IMR-90 (cell line): ENCODE measurements around the gene LAMA2. TPM values are rescaled to one million over a fixed set of nuclear protein-coding genes. Genes with fewer than 3 reads are reported as not detected.

Experiments
- ATAC-seq: fragments of 200-7000 bp; cut with Tn5 transposase; 2 replicates; pipeline ENCODE4 v1.9.1; 2020; ENCODE audit warnings: low read depth, mild to moderate bottlenecking, moderate library complexity
- BruUV-seq: library from RNA; stranded (reverse); fragments of 400-500 nt; replicated peaks from 2 replicates; lab custom pipeline; 2021; lab: Mats Ljungman, UMichigan
- CTCF ChIA-PET: fragments of 300-600 bp; formaldehyde crosslinking; extraction: SDS; loops from one replicate; lab custom pipeline; 2021; ENCODE audit warnings: antibody characterized with exemption; lab: Yijun Ruan, JAX
- POLR2A ChIA-PET: fragments of 300-600 bp; sonication (Branson Sonifier 250); formaldehyde crosslinking; loops from one replicate; lab custom pipeline; 2022; ENCODE audit warnings: antibody characterized with exemption; ENCODE audit not compliant: unreplicated experiment; lab: Charles Lee
- DNase-seq: peaks from one replicate; pipeline ENCODE4 v3.0.0; 2013
- H2AFZ ChIP-seq: replicated peaks from 2 replicates; pipeline ENCODE3; 2013; ENCODE audit warnings: low read length, mild to moderate bottlenecking; ENCODE audit not compliant: poor library complexity
- H2AK5ac ChIP-seq: 2 replicates; pipeline ENCODE4 v1.6.1; 2013; ENCODE audit warnings: low read depth, low read length, inconsistent platforms
- H2AK9ac ChIP-seq: replicated peaks from 2 replicates; pipeline ENCODE3; 2013; ENCODE audit warnings: mild to moderate bottlenecking, low read depth, low read length, moderate library complexity; ENCODE audit not compliant: poor library complexity
- H2BK120ac ChIP-seq: 2 replicates; pipeline ENCODE4 v1.6.1; 2013; ENCODE audit warnings: low read depth, low read length, inconsistent platforms
- H2BK15ac ChIP-seq: 3 replicates; pipeline ENCODE4 v1.6.1; 2013; ENCODE audit warnings: low read depth, low read length, inconsistent platforms
- H2BK20ac ChIP-seq: 2 replicates; pipeline ENCODE4 v1.6.1; 2013; ENCODE audit warnings: low read depth, mild to moderate bottlenecking, inconsistent platforms, low read length, moderate library complexity
- H2BK5ac ChIP-seq: 2 replicates; pipeline ENCODE4 v1.6.1; 2013; ENCODE audit warnings: mild to moderate bottlenecking, low read depth, low read length, inconsistent platforms; ENCODE audit not compliant: poor library complexity, severe bottlenecking
- H3K14ac ChIP-seq: replicated peaks from 2 replicates; pipeline ENCODE4 v1.6.1; 2013; ENCODE audit warnings: low read depth, low read length, inconsistent platforms
- H3K18ac ChIP-seq: 2 replicates; pipeline ENCODE4 v1.6.1; 2013; ENCODE audit warnings: low read depth, low read length, control low read depth
- H3K23ac ChIP-seq: 2 replicates; pipeline ENCODE4 v1.6.1; 2013; ENCODE audit warnings: low read depth, low read length, inconsistent platforms
- H3K27ac ChIP-seq: 2 replicates; pipeline ENCODE4 v1.5.1; 2013; ENCODE audit warnings: mild to moderate bottlenecking, control low read depth, low read length; ENCODE audit not compliant: insufficient read depth
- H3K27me3 ChIP-seq: 2 replicates; pipeline ENCODE4 v1.6.1; 2013; ENCODE audit warnings: low read length; ENCODE audit not compliant: control insufficient read depth, insufficient read depth
- H3K36me3 ChIP-seq: 2 replicates; pipeline ENCODE4 v1.6.1; 2013; ENCODE audit warnings: low read length, mixed read lengths; ENCODE audit not compliant: control insufficient read depth, insufficient read depth
- H3K4ac ChIP-seq: 2 replicates; pipeline ENCODE4 v1.6.1; 2013; ENCODE audit warnings: low read depth, low read length, inconsistent platforms
- H3K4me1 ChIP-seq: 2 replicates; pipeline ENCODE4 v1.6.1; 2013; ENCODE audit warnings: low read length, mixed read lengths; ENCODE audit not compliant: control insufficient read depth, insufficient read depth
- H3K4me2 ChIP-seq: 2 replicates; pipeline ENCODE4 v1.6.1; 2013; ENCODE audit warnings: low read depth, mild to moderate bottlenecking, control low read depth, low read length, moderate library complexity
- H3K4me3 ChIP-seq: 2 replicates; pipeline ENCODE4 v1.5.1; 2013; ENCODE audit warnings: low read depth, mild to moderate bottlenecking, control low read depth, low read length, moderate library complexity; ENCODE audit not compliant: insufficient read depth
- H3K56ac ChIP-seq: 2 replicates; pipeline ENCODE4 v1.6.1; 2013; ENCODE audit warnings: low read length, inconsistent platforms; ENCODE audit not compliant: insufficient read depth; ENCODE audit errors: extremely low read depth
- H3K79me1 ChIP-seq, 2 experiments: 2 replicates each; pipeline ENCODE4 v1.6.1; 2013; ENCODE audit warnings: low read length in 2 of 2, inconsistent platforms in 1 of 2, low read depth in 1 of 2
- H3K9ac ChIP-seq: 2 replicates; pipeline ENCODE4 v1.6.1; 2013; ENCODE audit warnings: low read depth, low read length, control low read depth
- H3K9me1 ChIP-seq: 2 replicates; pipeline ENCODE4 v1.6.1; 2013; ENCODE audit warnings: low read length, inconsistent platforms; ENCODE audit not compliant: insufficient read depth
- H3K9me3 ChIP-seq: 2 replicates; pipeline ENCODE4 v1.6.1; 2013; ENCODE audit warnings: low read length; ENCODE audit not compliant: control insufficient read depth, insufficient read depth
- H4K20me1 ChIP-seq: 2 replicates; pipeline ENCODE4 v1.6.1; 2013; ENCODE audit warnings: low read length, inconsistent platforms; ENCODE audit not compliant: insufficient read depth
- H4K5ac ChIP-seq: 2 replicates; pipeline ENCODE4 v1.6.1; 2013; ENCODE audit warnings: mild to moderate bottlenecking, low read depth, low read length, control low read depth
- H4K8ac ChIP-seq, 2 experiments: 2 replicates each; pipeline ENCODE4 v1.6.1; 2013; ENCODE audit warnings: low read depth in 2 of 2, low read length in 2 of 2, control low read depth in 1 of 2, inconsistent platforms in 1 of 2
- H4K91ac ChIP-seq: 2 replicates; pipeline ENCODE4 v1.6.1; 2013; ENCODE audit warnings: low read depth, low read length, inconsistent platforms; ENCODE audit not compliant: insufficient read depth
- BHLHE40 ChIP-seq: fragments of 150-350 bp; IDR thresholded peaks from 2 replicates; pipeline ENCODE4 v1.6.1; 2016; ENCODE audit warnings: mild to moderate bottlenecking, low read depth, low read length
- CEBPB ChIP-seq: IDR thresholded peaks from 2 replicates; pipeline ENCODE4 v1.6.1; 2012; ENCODE audit warnings: low read depth, low read length, improper control_type of control experiment
- CHD1 ChIP-seq: IDR thresholded peaks from 2 replicates; pipeline ENCODE4 v1.6.1; 2012; ENCODE audit warnings: low read depth, low read length, improper control_type of control experiment
- FOS ChIP-seq: fragments of 150-350 bp; IDR thresholded peaks from 2 replicates; pipeline ENCODE4 v1.6.1; 2016; ENCODE audit warnings: low read depth, low read length
- MAFK ChIP-seq: IDR thresholded peaks from 2 replicates; pipeline ENCODE4 v1.6.1; 2012; ENCODE audit warnings: low read depth, low read length, improper control_type of control experiment
- MAZ ChIP-seq: IDR thresholded peaks from 2 replicates; pipeline ENCODE4 v1.6.1; 2012; ENCODE audit warnings: low read depth, mild to moderate bottlenecking, low read length, improper control_type of control experiment, moderate library complexity, borderline replicate concordance
- MXI1 ChIP-seq: IDR thresholded peaks from 2 replicates; pipeline ENCODE4 v1.6.1; 2012; ENCODE audit warnings: low read depth, mild to moderate bottlenecking, low read length, moderate library complexity, borderline replicate concordance
- NFE2L2 ChIP-seq: fragments of 150-350 bp; IDR thresholded peaks from 2 replicates; pipeline ENCODE4 v1.6.1; 2016; ENCODE audit warnings: low read depth, mild to moderate bottlenecking, low read length
- POLR2A ChIP-seq: IDR thresholded peaks from 2 replicates; pipeline ENCODE4 v1.6.1; 2012; ENCODE audit warnings: mild to moderate bottlenecking, low read depth, low read length
- RAD21 ChIP-seq: IDR thresholded peaks from 2 replicates; pipeline ENCODE4 v1.6.1; 2012; ENCODE audit warnings: low read length, improper control_type of control experiment
- RCOR1 ChIP-seq: IDR thresholded peaks from 2 replicates; pipeline ENCODE4 v1.6.1; 2012; ENCODE audit warnings: mild to moderate bottlenecking, low read length, improper control_type of control experiment; ENCODE audit not compliant: insufficient replicate concordance
- RFX5 ChIP-seq: IDR thresholded peaks from 2 replicates; pipeline ENCODE4 v1.8.0; 2012; ENCODE audit warnings: low read depth, mild to moderate bottlenecking, low read length, moderate library complexity
- SMC3 ChIP-seq: fragments of 150-350 bp; IDR thresholded peaks from 2 replicates; pipeline ENCODE4 v1.6.1; 2016; ENCODE audit warnings: low read depth, mild to moderate bottlenecking, antibody characterized with exemption, low read length, moderate library complexity
- WGBS, 2 experiments: methylation state at CpG; one replicate each; pipeline versions ENCODE4 v1.1.5 to v1.1.7; 2013; ENCODE audit warnings: missing lambda C conversion rate in 2 of 2; ENCODE audit not compliant: insufficient read length in 1 of 2; ENCODE audit errors: extremely low coverage in 2 of 2; 5-methylcytosine and 5-hydroxymethylcytosine counted together
- dilution Hi-C: fragments of 300-500 bp; cut with HindIII; formaldehyde crosslinking; loops from one replicate; pipeline ENCODE4 v1.14.3; 2018; ENCODE audit warnings: low sequenced_read_pairs; ENCODE audit not compliant: unreplicated experiment
- in situ Hi-C: fragments of 300-500 bp; cut with MboI; formaldehyde crosslinking; loops from 3 replicates; pipeline ENCODE4 v1.14.3; 2019; ENCODE audit warnings: low sequenced_read_pairs, inconsistent platforms, mixed read lengths
- intact Hi-C: fragments of 100-400 bp; cut with micrococcal nuclease; formaldehyde crosslinking; loops from 2 replicates; pipeline ENCODE4 v1.10.0; 2022
- polyA plus RNA-seq, 3 experiments: library from polyadenylated mRNA; depleted of rRNA; stranded (reverse); fragments of >200 nt; gene quantifications; 2 replicates each; pipeline ENCODE4 v1.2.3, GENCODE V29; 2012; ENCODE audit warnings: low replicate concordance in 1 of 3
- total RNA-seq: library from RNA; depleted of rRNA; stranded (reverse); fragments of >200 nt; gene quantifications from 2 replicates; pipeline ENCODE4 v1.2.3, GENCODE V29; 2012
- TF ChIP-seq, protein P1 (sequence below): conservative IDR thresholded peaks from 2 replicates; pipeline ENCODE4 v1.5.1; 2012; ENCODE audit warnings: mild to moderate bottlenecking, low read depth, low read length, improper control_type of control experiment
- TF ChIP-seq, protein P2 (sequence below): fragments of 150-350 bp; IDR thresholded peaks from 2 replicates; pipeline ENCODE4 v1.6.1; 2016; ENCODE audit warnings: low read depth, mild to moderate bottlenecking, low read length, moderate library complexity, borderline replicate concordance
- TF ChIP-seq, protein P3 (sequence below): fragments of 150-350 bp; IDR thresholded peaks from 2 replicates; pipeline ENCODE4 v1.6.1; 2017; ENCODE audit warnings: mild to moderate bottlenecking, antibody characterized with exemption, low read length, low read depth

Gene LAMA2
- total and polyA plus RNA-seq, 2 of the 4 experiments (the other 2 are of a cell fraction): 9.9 to 13.3 TPM

DNA sequence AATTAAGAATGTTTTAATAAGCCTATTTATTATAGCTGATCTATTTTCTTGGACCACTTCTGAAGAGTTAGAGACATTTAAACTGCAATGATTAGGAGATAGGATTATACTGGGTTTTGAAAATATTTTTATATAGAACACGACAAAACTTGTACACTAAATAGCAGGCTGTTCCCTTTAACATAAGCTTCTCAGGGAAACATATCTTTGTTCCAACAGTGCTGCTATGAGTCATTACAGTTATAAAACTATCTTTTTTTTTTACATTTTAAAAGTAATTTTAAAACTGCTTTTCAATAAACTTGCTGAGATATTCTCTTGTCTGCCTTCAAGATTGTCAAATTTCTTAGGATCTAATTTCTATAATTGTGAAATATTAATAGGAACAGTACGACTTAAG is 438.0 kb downstream of the LAMA2 start:
- Histone ChIP-seq H3K56ac (no peak overlapping the region; the same call in 1 of the 2 replicates), H4K91ac (no peak overlapping the region), H2BK120ac (no peak overlapping the region), H4K20me1 (no peaks in the 10 kb centered on the region), H3K36me3 (no peaks in the 10 kb centered on the region), H3K23ac (no peak overlapping the region), H3K79me1 (no peaks in the 10 kb centered on the region), H3K4me2 (no peak overlapping the region), H2BK20ac (no peak overlapping the region), H3K4ac (no peak overlapping the region), H3K27ac (no peak overlapping the region), H3K9me1 (peaks cover under 1% of the 10 kb centered on the region; the same call in 1 of the 2 replicates), H3K18ac (no peak overlapping the region), H3K14ac (no peak overlapping the region; the same call in 1 of the 2 replicates), H3K9me3 (no peaks in the 10 kb centered on the region), H3K9ac (no peak overlapping the region), H2BK5ac (no peak overlapping the region), H4K5ac (no peak overlapping the region), H2AK5ac (no peak overlapping the region), H3K4me1 (peaks cover 4% of the 10 kb centered on the region), H2BK15ac (no peak overlapping the region), H3K27me3 (no peaks in the 10 kb centered on the region), H2AFZ (no peak overlapping the region), H3K4me3 (no peak overlapping the region), H4K8ac (no peak overlapping the region), H2AK9ac (no peak overlapping the region)
- POLR2A ChIA-PET: no interaction called here
- dilution Hi-C loops (no loop called here), in situ Hi-C loops (no loop called here), intact Hi-C loops (no loop called here)
- no CpG with 5 or more reads among the region's 2 CpGs for WGBS, 2 experiments
- DNase-seq (peak; percentile 27), ATAC-seq (peak; percentile 75)
- TF ChIP-seq NFE2L2 (no peak), CHD1 (no peak), MXI1 (no peak), FOS (no peak), MAZ (no peak), POLR2A (no peak), BHLHE40 (no peak), RAD21 (no peak), RCOR1 (no peak), RFX5 (no peak), CEBPB (no peak), SMC3 (no peak), MAFK (no peak)
- TF ChIP-seq, protein P1, sequence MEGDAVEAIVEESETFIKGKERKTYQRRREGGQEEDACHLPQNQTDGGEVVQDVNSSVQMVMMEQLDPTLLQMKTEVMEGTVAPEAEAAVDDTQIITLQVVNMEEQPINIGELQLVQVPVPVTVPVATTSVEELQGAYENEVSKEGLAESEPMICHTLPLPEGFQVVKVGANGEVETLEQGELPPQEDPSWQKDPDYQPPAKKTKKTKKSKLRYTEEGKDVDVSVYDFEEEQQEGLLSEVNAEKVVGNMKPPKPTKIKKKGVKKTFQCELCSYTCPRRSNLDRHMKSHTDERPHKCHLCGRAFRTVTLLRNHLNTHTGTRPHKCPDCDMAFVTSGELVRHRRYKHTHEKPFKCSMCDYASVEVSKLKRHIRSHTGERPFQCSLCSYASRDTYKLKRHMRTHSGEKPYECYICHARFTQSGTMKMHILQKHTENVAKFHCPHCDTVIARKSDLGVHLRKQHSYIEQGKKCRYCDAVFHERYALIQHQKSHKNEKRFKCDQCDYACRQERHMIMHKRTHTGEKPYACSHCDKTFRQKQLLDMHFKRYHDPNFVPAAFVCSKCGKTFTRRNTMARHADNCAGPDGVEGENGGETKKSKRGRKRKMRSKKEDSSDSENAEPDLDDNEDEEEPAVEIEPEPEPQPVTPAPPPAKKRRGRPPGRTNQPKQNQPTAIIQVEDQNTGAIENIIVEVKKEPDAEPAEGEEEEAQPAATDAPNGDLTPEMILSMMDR: no peak
- TF ChIP-seq, protein P2, sequence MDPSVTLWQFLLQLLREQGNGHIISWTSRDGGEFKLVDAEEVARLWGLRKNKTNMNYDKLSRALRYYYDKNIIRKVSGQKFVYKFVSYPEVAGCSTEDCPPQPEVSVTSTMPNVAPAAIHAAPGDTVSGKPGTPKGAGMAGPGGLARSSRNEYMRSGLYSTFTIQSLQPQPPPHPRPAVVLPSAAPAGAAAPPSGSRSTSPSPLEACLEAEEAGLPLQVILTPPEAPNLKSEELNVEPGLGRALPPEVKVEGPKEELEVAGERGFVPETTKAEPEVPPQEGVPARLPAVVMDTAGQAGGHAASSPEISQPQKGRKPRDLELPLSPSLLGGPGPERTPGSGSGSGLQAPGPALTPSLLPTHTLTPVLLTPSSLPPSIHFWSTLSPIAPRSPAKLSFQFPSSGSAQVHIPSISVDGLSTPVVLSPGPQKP: no peak
- TF ChIP-seq, protein P3, sequence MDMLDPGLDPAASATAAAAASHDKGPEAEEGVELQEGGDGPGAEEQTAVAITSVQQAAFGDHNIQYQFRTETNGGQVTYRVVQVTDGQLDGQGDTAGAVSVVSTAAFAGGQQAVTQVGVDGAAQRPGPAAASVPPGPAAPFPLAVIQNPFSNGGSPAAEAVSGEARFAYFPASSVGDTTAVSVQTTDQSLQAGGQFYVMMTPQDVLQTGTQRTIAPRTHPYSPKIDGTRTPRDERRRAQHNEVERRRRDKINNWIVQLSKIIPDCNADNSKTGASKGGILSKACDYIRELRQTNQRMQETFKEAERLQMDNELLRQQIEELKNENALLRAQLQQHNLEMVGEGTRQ: no peak
- CTCF ChIA-PET: no interaction called here
- BruUV-seq: no TSS peak
